ENCODE measurements around the gene FFAR1.

Gene FFAR1

GRCh38 chr19:35314858-35315470, 32.7 kb upstream of the FFAR1 start:
- no peak for DNase-seq (ENCODE audit: low read depth in 2 of 2)

DNA sequence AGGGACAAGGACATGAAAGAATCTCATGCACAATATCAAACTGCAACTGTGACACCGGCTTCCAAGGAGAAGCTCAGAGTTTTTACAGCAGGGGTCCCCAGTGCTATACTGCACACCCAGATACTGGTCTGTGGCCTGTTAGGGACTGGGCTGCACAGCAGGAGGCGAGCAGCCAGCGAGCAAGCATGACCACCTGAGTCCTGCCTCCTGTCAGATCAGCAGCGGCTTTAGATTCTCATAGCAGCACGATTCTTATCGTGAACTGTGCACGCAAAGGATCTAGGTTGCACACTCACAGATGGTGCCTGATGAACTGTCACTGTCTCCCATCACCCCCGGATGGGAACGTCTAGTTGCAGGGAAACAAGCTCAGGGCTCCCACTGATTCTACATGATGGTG, 31.8 kb upstream of the FFAR1 start:
- DNase-seq (ENCODE audit: low read depth in 2 of 2): no peak

- DNase-seq (ENCODE audit: low read depth in 2 of 2): no peak
These were observed 31.1 kb upstream of the FFAR1 start for GRCh38 chr19:35316560-35316959.

- no peak for DNase-seq (ENCODE audit: low read depth in 2 of 2)
These were observed 30.1 kb upstream of the FFAR1 start for GRCh38 chr19:35317464-35318043.

GRCh38 chr19:35318679-35319448, 28.8 kb upstream of the FFAR1 start:
- no peak for DNase-seq (ENCODE audit: low read depth in 2 of 2)

DNA sequence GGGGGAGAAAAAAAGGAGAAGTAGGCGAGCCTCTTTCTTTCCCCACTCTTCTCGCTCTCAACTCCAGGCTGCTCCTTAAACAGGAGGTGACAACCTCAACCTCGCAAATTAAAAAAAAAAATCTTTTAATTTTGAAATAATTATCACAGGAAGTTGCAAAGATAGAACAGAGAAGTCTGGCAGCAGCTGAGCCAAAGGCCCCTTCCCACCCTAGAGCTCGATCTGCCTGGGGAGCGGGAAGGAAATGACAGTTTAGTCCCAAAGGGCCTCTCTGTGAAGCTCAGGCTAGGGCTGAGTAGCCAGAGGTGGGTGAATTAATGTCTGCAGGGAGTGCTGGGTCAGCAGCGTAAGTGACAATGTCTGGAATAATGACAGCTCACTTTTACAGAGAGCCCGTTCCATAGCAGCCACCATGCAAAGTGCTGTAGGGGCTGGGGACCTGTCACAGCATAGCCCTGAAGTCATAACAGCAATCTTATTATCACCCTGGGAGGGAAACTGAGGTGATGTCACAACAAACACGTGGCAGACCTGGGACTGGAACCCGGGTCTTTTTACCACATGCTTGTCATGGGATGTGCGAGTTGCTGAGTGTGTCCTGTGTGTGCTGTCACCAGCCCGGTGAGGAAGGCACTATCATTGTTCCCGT, 27.5 kb upstream of the FFAR1 start:
- DNase-seq (ENCODE audit: low read depth in 2 of 2): no peak

DNA sequence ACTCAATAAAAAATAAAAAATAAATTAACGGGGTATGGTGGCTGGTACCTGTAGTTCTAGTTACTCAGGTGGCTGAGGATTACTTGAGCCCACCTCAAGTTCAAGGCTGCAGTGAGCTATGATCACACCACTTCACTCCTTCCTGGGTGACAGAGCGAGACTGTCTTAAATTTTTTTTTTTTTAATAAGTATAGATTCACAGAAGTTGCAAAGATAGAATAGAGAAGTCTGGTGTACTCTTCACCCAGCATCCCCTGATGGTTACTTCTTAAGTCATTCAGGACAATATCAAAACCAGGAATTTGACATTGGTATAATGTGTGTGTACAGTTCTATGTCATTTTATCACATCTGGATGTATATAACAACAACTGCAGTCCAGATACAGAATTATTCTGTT, 26.4 kb upstream of the FFAR1 start:
- no peak for DNase-seq (ENCODE audit: low read depth in 2 of 2)

DNA sequence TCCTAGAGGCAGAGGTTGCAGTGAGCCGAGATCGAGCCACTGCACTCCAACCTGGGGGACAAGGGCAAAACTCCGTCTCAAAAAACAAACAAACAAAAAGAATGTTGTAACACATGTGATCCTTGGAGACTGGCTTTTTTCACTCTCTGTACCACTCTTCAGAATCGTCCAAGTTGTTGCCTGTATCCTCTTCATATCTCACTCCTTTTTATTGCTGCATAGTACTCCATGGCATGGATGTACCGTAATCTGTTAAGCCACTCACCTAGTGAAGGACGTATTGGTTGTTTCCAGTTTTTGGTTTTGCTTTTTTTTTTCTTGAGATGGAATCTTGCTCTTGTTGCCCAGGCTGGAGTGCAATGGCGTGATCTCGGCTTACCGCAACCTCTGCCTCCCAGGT, 25.7 kb upstream of the FFAR1 start:
- DNase-seq (ENCODE audit: low read depth in 2 of 2): no peak

- no peak for DNase-seq (ENCODE audit: low read depth in 2 of 2)
These were observed 20.1 kb upstream of the FFAR1 start for GRCh38 chr19:35327642-35328041.

- DNase-seq (ENCODE audit: low read depth in 2 of 2): no peak
These were observed 18.8 kb upstream of the FFAR1 start, which contains the start of gene CD22 for GRCh38 chr19:35328851-35329285. Gene CD22, plus strand, starts transcription at chr19:35329187. Its CDS starts 2,854 bp downstream, at chr19:35332041.

- no peak for DNase-seq (ENCODE audit: low read depth in 2 of 2)
These were observed 18.4 kb upstream of the FFAR1 start for GRCh38 chr19:35329323-35329722.

GRCh38 chr19:35330475-35330874, 17.2 kb upstream of the FFAR1 start:
- DNase-seq (ENCODE audit: low read depth in 2 of 2): no peak

DNA sequence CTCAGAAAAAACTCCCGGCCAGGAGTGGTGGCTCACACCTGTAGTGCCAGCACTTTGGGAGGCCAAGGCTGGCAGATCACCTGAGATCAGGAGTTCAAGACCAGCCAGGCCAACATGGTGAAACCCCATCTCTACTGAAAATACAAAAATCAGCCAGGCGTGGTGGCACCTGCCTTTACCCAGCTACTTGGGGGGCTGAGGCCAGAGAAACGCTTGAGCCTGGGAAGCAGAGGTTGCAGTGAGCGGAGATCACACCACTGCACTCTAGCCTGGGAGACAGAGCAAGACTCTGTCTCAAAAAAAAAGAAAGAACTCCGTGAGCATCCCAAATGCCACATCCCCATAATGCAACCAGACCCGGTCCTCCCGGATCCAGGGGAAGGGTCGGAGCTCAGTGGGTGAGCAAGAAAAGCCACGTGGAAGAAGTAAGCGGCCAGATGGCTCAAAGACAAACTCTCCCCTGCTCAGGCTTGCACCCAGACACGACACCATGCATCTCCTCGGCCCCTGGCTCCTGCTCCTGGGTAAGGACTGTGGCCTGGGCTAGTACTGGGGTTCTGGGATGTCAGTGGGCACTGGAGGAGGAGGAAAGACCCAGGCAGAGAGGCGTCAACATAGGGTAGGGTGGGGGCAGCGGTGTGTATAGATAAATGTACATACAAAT, 16.0 kb upstream of the FFAR1 start:
- no peak for DNase-seq (ENCODE audit: low read depth in 2 of 2)

- no peak for DNase-seq (ENCODE audit: low read depth in 2 of 2)
These were observed 14.9 kb upstream of the FFAR1 start for GRCh38 chr19:35332817-35333216.

DNA sequence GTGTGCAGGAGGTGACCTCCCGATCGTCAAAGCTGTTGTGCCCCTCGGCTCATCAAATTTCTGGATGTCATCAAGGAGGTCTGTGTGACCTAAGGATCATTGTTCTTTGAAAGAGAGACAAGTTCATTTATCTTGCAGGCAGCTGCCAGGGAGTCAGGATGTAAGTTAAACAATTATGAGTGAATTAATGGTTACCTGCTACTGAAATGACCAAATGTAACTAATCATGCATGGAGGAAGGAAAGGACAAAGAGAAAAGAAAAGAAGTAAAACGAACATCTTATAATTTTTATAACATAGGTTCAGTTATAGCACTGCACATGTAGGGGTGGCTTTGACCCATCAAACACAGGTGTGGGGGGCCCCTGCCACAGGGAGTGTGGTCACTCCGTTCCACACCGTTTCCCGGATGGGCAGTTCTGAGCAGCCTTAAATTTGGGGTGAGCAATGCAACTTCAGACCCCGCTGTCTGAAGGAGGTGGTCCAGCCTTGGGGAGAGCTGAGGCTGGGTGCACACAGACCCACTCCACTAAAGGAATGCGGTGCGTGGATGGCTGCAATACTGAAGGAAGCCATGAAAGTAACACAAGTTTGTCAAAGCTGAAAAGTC, 13.5 kb upstream of the FFAR1 start:
- DNase-seq (ENCODE audit: low read depth in 2 of 2): no peak

GRCh38 chr19:35336166-35336955, 11.3 kb upstream of the FFAR1 start:
- no peak for DNase-seq (ENCODE audit: low read depth in 2 of 2)

- DNase-seq (ENCODE audit: low read depth in 2 of 2): no peak
These were observed 10.4 kb upstream of the FFAR1 start for GRCh38 chr19:35337097-35337983.

GRCh38 chr19:35337984-35338296, 9.8 kb upstream of the FFAR1 start:
- DNase-seq (ENCODE audit: low read depth in 2 of 2): no peak

DNA sequence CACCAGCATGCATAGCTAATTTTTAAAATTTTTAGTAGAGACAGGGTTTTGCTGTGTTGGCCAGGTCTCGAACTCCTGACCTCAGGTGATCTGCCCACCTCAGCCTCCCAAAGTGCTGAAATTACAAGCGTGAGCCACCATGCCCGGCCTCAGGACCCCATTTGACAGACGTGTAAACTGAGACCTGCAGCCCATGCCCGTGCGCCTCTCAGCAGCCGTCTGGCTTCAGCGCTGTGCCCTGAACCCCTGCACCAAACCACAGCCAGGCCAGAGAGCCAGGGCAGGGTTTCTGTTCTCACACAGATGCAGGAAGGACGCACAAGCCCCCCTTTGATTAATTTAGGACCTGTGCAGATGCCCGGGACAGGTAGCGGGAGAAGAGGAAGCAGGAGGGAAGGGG, 7.3 kb upstream of the FFAR1 start:
- no peak for DNase-seq (ENCODE audit: low read depth in 2 of 2)

GRCh38 chr19:35341006-35341405, 6.7 kb upstream of the FFAR1 start:
- DNase-seq (ENCODE audit: low read depth in 2 of 2): no peak

All from fibroblast of skin of left quadriceps (primary cell).